Neural cell (in vitro differentiated cells): ENCODE results near the gene ODAD4. TPM values are rescaled to one million over a fixed set of nuclear protein-coding genes. Genes with fewer than 3 reads are reported as not detected.

Experiments
- H2AFZ ChIP-seq: fragments of 200-600, 300-800 bp; sonication (generic), shearing (Covaris generic); 2 replicates; pipeline ENCODE4 v1.6.0; 2014; ENCODE audit warnings: low read depth, mild to moderate bottlenecking, antibody characterized with exemption, low read length, moderate library complexity
- H3F3A ChIP-seq: fragments of 200-600 bp; shearing (Covaris generic); 2 replicates; pipeline ENCODE4 v1.6.1; 2016; ENCODE audit warnings: mild to moderate bottlenecking, moderate library complexity, mixed read lengths, antibody characterized with exemption, low read length; ENCODE audit not compliant: insufficient read depth, poor library complexity, severe bottlenecking
- H3K27ac ChIP-seq: fragments of 200-600, 300-800 bp; sonication (generic), shearing (Covaris generic); 2 replicates; pipeline ENCODE4 v1.5.1; 2014; ENCODE audit warnings: mild to moderate bottlenecking, low read length, moderate library complexity
- H3K27me3 ChIP-seq: fragments of 300-800, 200-600 bp; sonication (generic), shearing (Covaris generic); 2 replicates; pipeline ENCODE4 v1.6.0; 2014; ENCODE audit warnings: mild to moderate bottlenecking, low read depth, low read length, moderate library complexity; ENCODE audit not compliant: insufficient read depth
- H3K36me3 ChIP-seq: fragments of 300-800, 200-600 bp; sonication (generic), shearing (Covaris generic); 2 replicates; pipeline ENCODE4 v1.5.1; 2014; ENCODE audit warnings: mild to moderate bottlenecking, antibody characterized with exemption, low read length, moderate library complexity; ENCODE audit not compliant: insufficient read depth
- H3K4me2 ChIP-seq: fragments of 300-800, 200-600 bp; sonication (generic), shearing (Covaris generic); 2 replicates; pipeline ENCODE4 v1.6.0; 2014; ENCODE audit warnings: mild to moderate bottlenecking, low read length
- H3K4me3 ChIP-seq: fragments of 300-800, 200-600 bp; sonication (generic), shearing (Covaris generic); 2 replicates; pipeline ENCODE4 v1.5.1; 2014; ENCODE audit warnings: mild to moderate bottlenecking, low read length, moderate library complexity
- H3K79me2 ChIP-seq: fragments of 200-600 bp; shearing (Covaris generic); replicated peaks from 2 replicates; pipeline ENCODE4 v1.6.0; 2014; ENCODE audit warnings: mild to moderate bottlenecking, low read length, moderate library complexity; ENCODE audit not compliant: insufficient read depth
- H3K9ac ChIP-seq: fragments of 300-800, 200-600 bp; sonication (generic), shearing (Covaris generic); 2 replicates; pipeline ENCODE4 v1.6.1; 2016; ENCODE audit warnings: mild to moderate bottlenecking, low read length, mixed read lengths
- H3K9me2 ChIP-seq: fragments of 200-600 bp; shearing (Covaris generic); 2 replicates; pipeline ENCODE4 v1.6.1; 2016; ENCODE audit warnings: mild to moderate bottlenecking, low read length, mixed read lengths; ENCODE audit not compliant: insufficient read depth
- H3K9me3 ChIP-seq: fragments of 200-600, 300-800 bp; sonication (generic), shearing (Covaris generic); 2 replicates; pipeline ENCODE4 v1.6.1; 2016; ENCODE audit warnings: mild to moderate bottlenecking, mixed run types, low read length, moderate library complexity, mixed read lengths
- H4K20me1 ChIP-seq: fragments of 200-600 bp; shearing (Covaris generic); 2 replicates; pipeline ENCODE4 v1.6.1; 2016; ENCODE audit warnings: mild to moderate bottlenecking, mixed run types; ENCODE audit not compliant: insufficient read depth
- CTCF ChIP-seq: fragments of 450-650 bp; IDR thresholded peaks from 2 replicates; pipeline ENCODE4 v1.5.1; 2014; ENCODE audit warnings: antibody characterized with exemption, mild to moderate bottlenecking, moderate library complexity; ENCODE audit not compliant: poor library complexity, severe bottlenecking
- EP300 ChIP-seq: fragments of 450-650 bp; conservative IDR thresholded peaks from 2 replicates; pipeline ENCODE4 v1.6.1; 2014; ENCODE audit warnings: antibody characterized with exemption, mild to moderate bottlenecking, moderate library complexity; ENCODE audit not compliant: poor library complexity, severe bottlenecking
- EZH2 ChIP-seq: fragments of 200-600, 300-800 bp; shearing (Covaris generic), sonication (generic); IDR thresholded peaks from 2 replicates; pipeline ENCODE4 v1.6.1; 2014; ENCODE audit warnings: antibody characterized with exemption, low read length, borderline replicate concordance, mild to moderate bottlenecking; ENCODE audit not compliant: insufficient read depth, poor library complexity, severe bottlenecking
- MXI1 ChIP-seq: fragments of 450-650 bp; conservative IDR thresholded peaks from 2 replicates; pipeline ENCODE4 v1.6.1; 2014; ENCODE audit warnings: antibody characterized with exemption, mild to moderate bottlenecking; ENCODE audit not compliant: poor library complexity, severe bottlenecking
- POLR2AphosphoS5 ChIP-seq: IDR thresholded peaks from 2 replicates; pipeline ENCODE4 v1.6.1; 2012
- RAD21 ChIP-seq: fragments of 450-650 bp; conservative IDR thresholded peaks from 2 replicates; pipeline ENCODE4 v1.6.1; 2014; ENCODE audit warnings: antibody characterized with exemption, mild to moderate bottlenecking, moderate library complexity
- REST ChIP-seq: IDR thresholded peaks from 2 replicates; pipeline ENCODE4 v1.6.1; 2012; ENCODE audit warnings: borderline replicate concordance
- SMC3 ChIP-seq: fragments of 450-650 bp; conservative IDR thresholded peaks from 2 replicates; pipeline ENCODE4 v1.6.1; 2014; ENCODE audit warnings: antibody characterized with exemption, mild to moderate bottlenecking, moderate library complexity; ENCODE audit not compliant: poor library complexity
- TAF1 ChIP-seq: IDR thresholded peaks from 2 replicates; pipeline ENCODE4 v1.6.1; 2012; ENCODE audit warnings: low read depth
- polyA plus RNA-seq: library from polyadenylated mRNA; depleted of rRNA; stranded (reverse); fragments of >200 nt; gene quantifications from 2 replicates; pipeline ENCODE4 v1.2.3, GENCODE V29; 2014

The ODAD4 gene
- polyA plus RNA-seq, 1 donor from 2014 or later = 5.7 TPM

GRCh38 chr17:41920580-41920955, 9.8 kb upstream of the ODAD4 start:
- Histone ChIP-seq H3K79me2 (peaks cover 31% of the 10 kb centered on the region), H3K27ac (no peak overlapping the region), H3K4me3 (no peak overlapping the region), H4K20me1 (peaks cover 5% of the 10 kb centered on the region), H3K9ac (no peak overlapping the region), H3K27me3 (no peaks in the 10 kb centered on the region), H3K9me3 (no peaks in the 10 kb centered on the region), H3K4me2 (no peak overlapping the region), H2AFZ (no peak overlapping the region), H3K9me2 (no peaks in the 10 kb centered on the region), H3K36me3 (no peaks in the 10 kb centered on the region), H3F3A (no peaks in the 10 kb centered on the region)
- no peak for TF ChIP-seq SMC3
- TF ChIP-seq REST = no peak
- TF ChIP-seq TAF1 = no peak
- TF ChIP-seq MXI1 = no peak
- TF ChIP-seq CTCF = no peak
- no peak for TF ChIP-seq RAD21
- TF ChIP-seq EP300 = no peak
- no peak for TF ChIP-seq POLR2AphosphoS5

GRCh38 chr17:41925991-41926590, 4.3 kb upstream of the ODAD4 start:
- no peaks in the 10 kb centered on the region for H3K36me3 ChIP-seq
- H3F3A ChIP-seq = no peaks in the 10 kb centered on the region
- peaks cover 2% of the 10 kb centered on the region for H3K79me2 ChIP-seq
- H3K9me2 ChIP-seq = no peaks in the 10 kb centered on the region
- no peak overlapping the region for H3K27ac ChIP-seq
- H3K9ac ChIP-seq = no peak overlapping the region
- H4K20me1 ChIP-seq = no peaks in the 10 kb centered on the region
- no peaks in the 10 kb centered on the region for H3K9me3 ChIP-seq
- H2AFZ ChIP-seq = no peak overlapping the region
- H3K4me3 ChIP-seq = no peak overlapping the region
- no peaks in the 10 kb centered on the region for H3K27me3 ChIP-seq
- no peak overlapping the region for H3K4me2 ChIP-seq
- TF ChIP-seq POLR2AphosphoS5 (no peak), REST (no peak), EZH2 (no peak), TAF1 (no peak), RAD21 (no peak), CTCF (no peak), MXI1 (no peak), SMC3 (no peak), EP300 (no peak)
